Amygdala (tissue), 56 donors: ENCODE data around the gene SLC26A3.
"Not testable (repeated sequence)": the region's sequence is repeated elsewhere in the genome, so short reads cannot be mapped to it uniquely, and the experiment has no call there.

Experiments used
- DNase-seq, 56 donors: peaks; one replicate each; lab custom pipeline; 2025; lab: John Stamatoyannopoulos, UW

The SLC26A3 gene

DNA sequence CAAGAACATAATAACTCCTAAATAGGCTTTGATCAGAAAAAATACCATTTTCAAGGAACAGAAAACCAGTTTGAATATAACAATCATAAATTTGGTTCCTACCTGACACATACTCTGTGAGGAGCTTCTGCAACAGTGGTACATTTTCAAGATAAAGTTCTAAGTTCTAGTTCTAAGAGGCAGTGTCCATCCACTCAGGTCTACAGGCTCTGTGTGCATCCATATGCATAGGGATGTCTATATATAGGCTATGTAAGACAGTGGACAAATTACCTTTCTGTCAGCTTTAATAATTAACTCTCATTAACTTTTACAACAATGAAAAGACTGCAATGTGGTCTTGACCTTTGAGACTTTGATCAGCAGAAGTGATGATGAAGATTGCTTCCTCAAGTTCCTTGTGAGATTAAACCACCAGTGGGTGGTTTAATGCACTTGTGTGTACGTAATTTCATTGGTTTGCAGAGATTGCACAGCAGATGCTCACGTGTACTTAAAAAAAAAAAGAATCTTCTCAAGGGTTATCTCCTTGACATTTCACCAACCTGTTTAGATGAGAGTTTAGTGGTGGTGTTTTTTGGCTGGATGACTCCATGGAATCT lies at the start of gene SLC26A3:
TSS of gene SLC26A3 (minus strand) at position 215 of the 602 bp plus-strand sequence. CDS start 8,714 bp downstream, outside the sequence.
- DNase-seq = no peak

DNA sequence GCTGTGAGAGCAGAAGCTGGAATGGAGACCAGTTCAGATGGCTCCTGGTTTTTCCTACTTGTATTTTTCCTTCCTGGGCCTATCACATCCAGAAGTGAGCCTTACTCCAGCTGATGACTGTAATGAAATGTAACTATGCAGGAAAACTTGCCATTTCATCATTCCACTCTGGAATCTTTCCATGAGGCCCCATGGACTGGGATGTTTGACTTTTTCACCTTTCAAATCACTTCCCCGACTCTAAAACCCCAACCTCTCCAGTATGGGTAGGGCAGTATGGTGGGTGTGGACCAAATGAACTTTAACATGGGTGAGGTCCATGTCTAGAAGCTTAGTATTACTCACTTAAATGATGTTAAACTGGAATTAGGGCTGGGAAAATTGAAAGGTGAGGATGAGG lies 47.6 kb upstream of the SLC26A3 start:
- no peak for DNase-seq

DNA sequence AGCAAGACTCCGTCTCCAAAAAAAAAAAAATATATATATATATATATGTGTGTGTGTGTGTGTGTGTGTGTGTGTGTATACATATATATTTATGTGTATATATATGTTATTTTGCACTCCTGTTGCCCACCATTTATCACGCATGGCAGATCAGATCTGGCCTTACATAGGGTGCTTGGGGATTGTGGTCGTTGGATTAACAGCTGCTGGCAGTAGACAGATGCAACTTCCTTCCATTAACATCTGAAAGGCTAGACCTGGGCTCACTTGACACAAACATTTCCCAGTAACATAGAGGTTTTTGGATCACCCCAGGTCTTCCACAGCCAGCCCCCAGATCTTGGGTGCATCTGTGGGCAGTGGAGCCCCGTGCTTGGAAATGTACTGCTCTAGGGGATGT lies 47.2 kb upstream of the SLC26A3 start:
- DNase-seq = no peak

DNA sequence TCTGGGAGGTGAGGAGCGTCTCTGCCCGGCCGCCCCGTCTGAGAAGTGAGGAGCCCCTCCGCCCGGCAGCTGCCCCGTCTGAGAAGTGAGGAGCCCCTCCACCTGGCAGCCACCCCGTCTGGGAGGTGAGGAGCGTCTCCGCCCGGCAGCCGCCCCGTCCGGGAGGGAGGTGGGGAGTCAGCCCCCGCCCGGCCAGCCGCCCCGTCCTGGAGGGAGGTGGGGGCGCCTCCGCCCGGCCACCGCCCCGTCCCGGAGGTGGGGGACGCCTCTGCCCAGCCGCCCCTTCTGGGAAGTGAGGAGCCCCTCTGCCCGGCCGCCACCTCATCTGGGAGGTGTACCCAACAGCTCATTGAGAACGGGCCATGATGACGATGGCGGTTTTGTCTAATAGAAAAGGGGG lies 45.2 kb upstream of the SLC26A3 start:
- DNase-seq = not testable (repeated sequence)

DNA sequence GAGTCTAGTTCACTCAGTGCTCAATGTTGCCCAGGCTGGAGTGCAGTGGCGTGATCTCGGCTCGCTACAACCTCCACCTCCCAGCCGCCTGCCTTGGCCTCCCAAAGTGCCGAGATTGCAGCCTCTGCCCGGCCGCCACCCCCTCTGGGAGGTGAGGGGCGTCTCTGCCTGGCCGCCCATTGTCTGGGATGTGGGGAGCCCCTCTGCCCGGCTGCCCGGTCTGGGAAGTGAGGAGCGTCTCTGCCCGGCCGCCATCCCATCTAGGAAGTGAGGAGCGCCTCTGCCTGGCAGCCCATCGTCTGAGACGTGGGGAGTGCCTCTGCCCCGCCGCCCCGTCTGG lies 44.8 kb upstream of the SLC26A3 start:
- DNase-seq = not testable (repeated sequence)

DNA sequence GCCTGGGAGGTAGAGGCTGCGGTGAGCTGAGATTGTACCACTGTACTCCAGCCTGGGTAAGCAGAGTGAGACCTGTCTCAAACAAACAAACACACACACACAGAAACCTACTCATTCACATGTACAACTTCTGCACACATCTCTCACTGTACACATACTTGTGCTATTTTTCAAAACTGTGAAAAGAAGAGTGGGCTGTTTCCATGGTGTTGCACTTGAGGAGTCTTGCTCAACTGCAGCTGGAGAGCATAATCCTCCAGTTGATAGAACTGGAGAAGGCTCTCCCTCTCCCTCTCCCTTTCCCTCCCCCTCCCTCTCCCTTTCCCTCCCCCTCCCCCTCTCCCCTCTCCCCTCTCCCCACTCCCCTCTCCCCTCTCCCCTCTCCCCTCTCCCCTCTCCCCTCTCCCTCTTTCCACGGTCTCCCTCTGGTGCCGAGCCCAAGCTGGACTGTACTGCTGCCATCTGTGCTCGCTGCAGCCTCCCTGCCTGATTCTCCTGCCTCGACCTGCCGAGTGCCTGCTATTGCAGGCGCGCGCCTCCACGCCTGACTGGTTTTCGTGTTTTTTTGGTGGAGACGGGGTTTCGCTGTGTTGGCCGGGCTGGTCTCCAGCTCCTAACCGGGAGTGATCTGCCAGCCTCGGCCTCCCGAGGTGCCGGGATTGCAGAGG lies 44.3 kb upstream of the SLC26A3 start:
- peak in 1 of 56 donors; percentile 9 for DNase-seq

DNA sequence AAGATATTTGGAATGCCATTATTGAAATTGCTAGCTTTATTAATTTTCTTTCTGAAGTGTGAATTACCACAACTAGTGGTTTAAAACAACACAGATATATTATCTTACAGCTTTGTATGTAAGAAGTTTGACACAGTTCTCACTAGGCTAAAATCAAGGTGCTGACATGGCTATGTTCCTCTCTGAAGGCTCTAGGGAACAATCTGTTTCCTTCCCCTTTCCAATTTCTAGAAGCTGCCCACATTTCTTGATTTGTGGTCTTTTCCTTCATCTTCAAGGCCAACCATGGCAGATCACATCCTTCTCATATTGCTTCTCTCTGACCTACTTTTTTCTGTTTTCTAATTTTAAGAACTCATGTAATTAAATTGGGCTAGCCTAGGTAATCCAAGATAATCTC lies 43.3 kb upstream of the SLC26A3 start:
- DNase-seq = peak in 1 of 56 donors; percentile 3

DNA sequence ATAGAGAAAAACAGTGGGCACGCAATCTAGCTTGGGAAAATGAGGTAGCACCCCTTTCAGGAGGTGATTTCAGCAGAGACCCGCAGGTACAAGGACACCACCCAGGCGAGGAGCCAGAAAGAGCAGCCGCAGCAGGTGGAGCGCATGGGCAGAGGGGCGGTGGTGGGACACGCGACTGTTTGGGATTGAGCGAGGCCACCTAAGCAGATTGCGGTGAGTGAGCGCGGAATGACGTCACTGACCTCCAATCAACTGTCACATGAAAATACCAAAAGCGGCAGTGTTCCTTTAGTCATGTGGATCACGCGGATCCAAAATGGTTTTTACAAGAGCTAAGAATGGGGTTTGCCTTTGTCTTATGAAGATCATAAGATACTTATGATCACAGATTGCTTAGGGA lies 40.2 kb upstream of the SLC26A3 start:
- no peak for DNase-seq

DNA sequence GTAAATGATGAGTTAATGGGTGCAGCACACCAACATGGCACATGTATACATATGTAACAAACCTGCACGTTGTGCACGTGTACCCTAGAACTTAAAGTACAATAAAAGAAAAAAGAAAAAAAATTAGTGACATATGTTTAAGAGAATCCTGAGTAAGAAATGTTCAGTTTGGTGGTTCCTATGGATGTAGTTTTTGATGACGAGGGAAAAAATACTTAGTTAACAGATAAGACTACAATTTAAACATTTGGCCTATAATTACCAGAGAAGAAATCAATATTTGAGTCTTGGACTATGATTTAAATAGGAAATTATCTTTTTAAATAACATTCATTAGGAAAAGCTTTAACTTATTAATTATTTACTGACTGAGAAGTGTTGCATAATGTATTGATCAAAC lies 39.2 kb upstream of the SLC26A3 start:
- DNase-seq = no peak

DNA sequence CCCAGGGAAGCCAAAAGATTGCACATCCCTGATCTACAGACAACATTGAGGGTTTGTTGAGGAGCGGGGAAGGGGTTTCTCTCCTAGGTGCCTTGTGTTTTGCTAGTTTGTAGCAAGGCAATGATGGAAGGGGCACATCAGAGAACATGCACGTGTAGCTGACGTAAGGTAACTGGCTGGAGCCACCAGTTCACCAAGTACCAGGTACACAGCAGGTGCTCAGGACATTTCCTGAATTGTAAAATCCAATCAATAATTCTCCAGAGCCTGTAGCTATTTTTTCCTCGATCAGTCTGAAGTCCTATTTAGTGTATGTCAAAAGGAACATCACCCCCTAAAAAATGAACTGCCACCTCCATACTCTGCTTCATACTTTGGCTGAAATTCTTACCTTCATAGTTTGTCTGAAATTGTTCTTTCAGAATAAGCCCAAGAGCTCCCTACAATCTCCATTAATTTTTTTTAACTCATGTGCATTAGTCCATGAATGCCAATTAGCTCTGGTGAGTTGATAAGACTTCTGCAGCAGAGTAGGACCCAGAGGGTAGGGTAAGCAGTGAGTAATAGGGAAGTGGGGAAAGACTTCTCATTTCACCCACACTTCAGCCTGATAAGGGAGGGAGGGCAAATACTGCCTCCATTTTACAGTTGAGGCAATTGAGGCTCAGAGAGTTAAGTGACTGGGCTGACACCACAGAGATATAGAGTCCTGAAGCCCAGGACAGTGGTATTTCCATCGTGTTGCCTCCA lies 36.0 kb upstream of the SLC26A3 start:
- no peak for DNase-seq

DNA sequence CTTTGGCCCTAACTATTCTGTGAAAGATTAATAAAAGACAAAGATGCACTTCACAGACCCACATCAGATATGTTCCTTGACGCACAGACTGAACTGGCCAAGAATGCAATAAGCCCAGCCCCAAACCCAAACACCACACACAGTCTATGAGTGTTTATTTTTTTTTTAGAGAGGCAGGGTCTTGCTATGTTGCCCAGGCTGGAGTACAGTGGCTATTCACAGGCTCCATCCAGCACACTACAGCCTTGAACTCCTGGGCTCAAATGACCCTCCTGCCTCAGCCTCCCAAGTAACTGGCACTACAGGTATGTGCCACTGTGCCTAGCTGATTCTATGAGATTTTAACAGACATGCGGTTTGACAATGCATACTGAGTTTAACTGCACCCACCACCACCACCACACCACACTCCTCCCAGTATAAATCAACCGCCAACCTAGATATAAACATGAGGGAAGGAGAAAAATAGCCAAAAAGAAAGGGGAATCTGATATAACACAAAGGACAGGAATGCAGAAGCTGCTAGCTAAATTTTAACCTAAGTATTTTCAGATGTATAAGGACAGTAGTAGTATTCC lies 35.1 kb upstream of the SLC26A3 start:
- DNase-seq = no peak

DNA sequence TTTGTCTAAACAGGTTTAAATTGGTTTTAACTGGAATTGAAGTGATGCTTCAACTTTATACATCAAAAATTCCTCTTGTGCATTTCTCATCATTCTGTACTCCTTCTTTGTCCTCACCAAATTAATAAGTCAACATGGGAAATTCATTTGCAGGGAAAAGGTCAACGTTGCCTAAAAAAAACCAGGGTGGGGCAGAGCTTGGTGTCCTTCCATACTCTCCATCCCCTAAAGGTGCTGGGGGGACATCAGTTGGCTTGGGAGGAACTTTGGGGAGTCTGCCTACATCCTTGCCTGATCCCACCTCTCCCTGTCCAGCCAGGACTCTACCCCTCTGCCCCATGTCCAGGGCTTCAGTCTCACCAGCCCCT lies 34.1 kb upstream of the SLC26A3 start:
- DNase-seq = no peak

DNA sequence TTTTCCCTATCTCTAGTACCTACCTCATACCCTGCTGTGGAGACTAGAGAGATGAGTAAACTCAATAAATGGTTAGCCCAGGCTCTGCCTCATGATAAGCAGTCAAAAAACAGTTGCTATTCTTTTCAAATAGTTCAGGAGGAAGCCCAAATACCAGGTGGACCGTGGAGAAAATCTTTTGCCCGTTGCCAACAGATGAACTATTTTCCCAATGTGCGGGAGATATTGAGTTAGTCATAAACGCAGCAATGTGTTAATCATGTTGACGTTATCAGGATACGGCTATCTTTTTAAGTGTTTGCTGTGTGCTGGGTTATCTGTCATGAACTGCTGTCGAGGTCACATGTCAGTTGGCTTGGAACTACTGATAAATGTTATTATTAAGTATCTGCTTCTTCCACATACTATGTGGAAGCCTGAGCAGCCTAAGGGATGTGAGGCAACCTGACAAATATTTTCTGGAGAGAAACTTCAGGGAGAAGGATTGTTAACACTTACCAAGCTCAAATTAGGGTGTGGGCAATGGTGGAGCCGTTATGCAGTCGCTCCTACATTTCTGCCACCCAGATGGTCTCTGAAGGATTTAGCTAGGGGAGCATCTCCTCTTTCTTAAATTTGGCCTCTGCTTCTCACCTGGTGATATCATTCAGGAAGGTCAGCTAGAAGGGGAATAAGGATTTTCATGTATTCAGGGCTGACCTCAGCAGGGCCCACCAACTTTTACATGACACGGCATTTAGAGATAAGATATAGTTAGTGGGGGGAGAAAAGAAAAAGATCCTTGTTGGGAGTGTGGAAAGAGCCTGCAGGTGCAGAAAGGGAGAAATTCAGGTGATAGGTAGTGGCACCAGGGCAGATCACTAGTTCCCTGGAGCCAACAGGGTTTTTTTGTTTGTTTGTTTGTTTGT lies 33.5 kb upstream of the SLC26A3 start:
- no peak for DNase-seq

DNA sequence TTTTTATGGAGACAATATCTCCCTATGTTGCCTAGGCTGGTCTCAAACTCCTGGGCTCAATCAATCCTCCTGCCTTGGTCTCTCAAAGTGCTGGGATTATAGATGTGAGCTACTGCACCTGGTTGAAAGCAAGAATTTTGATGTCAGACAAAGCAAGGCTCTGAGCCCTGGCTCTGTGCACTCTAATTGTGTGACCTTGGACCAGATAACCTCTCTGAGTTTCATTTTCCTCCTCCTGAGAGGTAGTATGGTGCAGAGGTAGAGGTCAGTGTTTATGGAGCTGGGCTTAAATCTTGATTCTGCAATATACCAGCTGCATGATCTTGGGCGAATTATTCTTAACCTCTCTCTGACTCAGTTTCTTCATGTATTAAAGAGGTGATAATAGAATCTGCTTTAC lies 31.4 kb upstream of the SLC26A3 start:
- DNase-seq = no peak

DNA sequence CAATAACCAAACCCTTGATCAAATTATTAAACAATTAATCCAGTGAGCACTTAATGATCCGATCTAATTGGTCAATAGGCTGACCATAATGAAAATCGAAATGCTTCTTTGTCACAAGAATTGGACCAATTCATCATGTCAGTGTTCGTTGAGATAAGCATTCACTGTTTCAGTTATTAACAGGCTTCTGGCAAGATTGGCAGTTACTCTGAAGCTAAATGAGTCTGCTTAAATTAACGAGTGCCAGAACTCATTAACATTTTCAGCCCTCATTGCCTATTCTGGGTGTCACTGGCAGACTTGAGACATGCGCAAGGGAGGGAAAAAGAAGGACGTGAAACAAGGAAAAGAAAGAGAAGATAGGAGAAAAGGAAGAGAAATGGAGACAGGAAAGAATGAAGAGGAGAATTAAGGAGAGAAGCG lies 30.7 kb upstream of the SLC26A3 start:
- no peak for DNase-seq

DNA sequence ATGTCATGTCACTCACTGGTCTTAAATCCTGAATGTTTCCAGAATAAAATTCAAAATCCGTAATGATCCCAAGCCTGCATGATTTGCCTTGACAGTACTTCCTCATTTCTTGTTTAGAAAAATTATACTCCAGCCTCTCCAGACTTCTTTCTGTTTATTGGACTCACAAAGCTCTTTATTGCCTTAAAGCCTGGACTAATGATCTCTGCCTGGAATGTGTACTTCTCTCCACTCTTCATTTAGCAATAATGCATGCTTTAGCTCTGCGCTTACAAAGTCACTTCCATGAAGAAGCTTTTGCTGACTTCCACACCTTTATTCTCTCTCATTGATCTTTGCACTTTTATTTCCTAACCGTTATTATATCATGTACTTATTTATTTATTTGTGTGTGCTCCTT lies 27.4 kb upstream of the SLC26A3 start:
- DNase-seq = no peak

DNA sequence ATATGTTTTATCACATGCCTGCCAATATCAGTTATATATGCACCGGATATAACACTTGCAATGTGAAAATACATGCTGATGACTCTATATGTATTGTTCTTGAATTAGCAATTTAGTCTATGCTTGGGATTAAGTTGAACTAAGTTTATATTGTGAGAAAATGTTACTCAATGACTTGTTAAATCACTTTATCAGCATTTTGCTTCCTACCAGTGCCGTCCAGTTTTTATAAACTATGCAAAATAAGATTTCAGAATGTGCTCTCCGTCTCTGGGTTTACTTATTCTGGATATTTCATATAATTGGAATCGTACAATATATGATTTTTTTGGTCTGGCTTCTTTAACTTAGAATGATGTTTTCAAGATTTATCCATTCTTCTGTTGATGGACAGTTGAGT lies 25.5 kb upstream of the SLC26A3 start:
- no peak for DNase-seq

DNA sequence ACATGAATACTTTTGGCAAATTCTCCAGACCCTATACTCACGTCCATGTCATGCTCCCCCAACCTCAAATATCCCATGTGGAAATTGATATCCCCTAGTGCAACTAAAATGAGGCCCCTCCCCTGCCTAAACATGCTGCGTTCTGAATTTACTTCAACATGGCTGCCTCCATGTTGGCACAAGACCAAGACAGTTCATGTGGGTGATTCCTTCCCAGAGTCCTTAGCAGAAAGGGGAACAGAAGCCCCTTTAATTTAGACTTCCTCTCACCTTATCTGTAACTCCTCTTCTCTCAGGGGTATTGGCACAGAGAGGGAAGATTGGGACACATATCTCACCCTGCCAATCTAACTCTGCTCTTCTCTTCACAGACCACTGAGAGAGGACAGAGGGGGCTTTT lies 24.5 kb upstream of the SLC26A3 start:
- DNase-seq = no peak

DNA sequence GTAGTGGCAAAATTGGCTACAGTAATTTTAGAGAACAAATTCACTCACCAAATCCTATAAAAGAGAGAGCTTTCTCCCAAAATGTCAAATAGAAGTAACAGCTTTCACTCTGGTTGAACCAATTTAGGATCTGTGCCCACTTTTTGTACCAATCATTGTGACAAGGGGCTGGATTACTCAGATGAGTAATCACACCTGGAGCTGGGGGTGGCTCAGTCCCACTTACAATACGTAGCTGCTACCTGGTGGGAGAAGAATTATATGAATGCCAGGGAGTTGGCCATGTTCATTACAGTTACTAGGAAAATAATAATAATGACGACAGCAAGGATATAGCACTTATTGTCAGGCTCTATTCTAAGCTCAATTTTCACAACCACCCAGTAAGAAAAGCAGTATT lies 23.4 kb upstream of the SLC26A3 start:
- no peak for DNase-seq

DNA sequence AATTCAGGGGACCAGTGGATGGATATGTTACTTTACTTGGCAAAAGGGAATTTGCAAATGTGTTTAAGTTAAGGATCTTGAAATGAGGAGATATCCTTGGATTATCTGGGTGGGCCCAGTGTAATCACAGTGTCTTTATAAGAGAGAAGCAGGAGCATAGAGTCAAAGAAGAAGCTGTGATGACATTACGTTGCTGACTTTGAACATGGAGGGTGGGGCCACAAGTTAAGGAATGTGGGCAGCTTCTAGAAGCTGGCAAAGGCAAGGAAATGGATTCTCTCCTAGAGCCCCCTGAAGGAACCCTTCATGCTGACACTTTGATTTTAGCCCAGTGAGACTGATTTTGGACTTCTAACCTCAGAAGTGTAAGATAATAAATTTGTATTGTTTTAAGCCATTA lies 21.8 kb upstream of the SLC26A3 start:
- DNase-seq = no peak

DNA sequence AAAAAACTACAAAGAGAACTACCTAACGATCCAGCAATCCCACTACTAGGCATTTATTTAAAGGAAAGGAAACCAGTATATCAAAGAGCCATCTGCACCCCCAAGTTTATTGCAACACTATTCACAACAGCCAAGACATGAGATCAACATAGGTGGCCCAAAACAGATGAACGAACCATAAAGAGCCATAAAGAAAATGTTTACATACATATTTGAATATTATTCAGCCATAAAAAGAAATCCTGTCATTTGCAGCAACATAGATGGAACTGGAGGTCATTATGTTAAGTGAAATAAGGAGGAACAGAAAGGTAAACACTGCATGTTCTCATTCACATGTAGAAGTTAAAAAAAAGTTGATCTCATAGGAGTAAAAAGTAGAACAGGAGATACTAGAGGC lies 15.6 kb upstream of the SLC26A3 start:
- DNase-seq = no peak
